Stimulated activated CD8-positive, alpha-beta memory T cell treated with anti-CD3 and anti-CD28 coated beads, Interleukin-12 subunit alpha, Interleukin-12 subunit beta, amount 100 ng/mL, for 4 hours (primary cell): Measurements from ENCODE around the gene SUFU.
A peak's percentile ranks its signal among the peaks of the same experiment; 100 is the strongest.
"Not testable (repeated sequence)": the region's sequence is repeated elsewhere in the genome, so short reads cannot be mapped to it uniquely, and the experiment has no call there.

Experiments used
- DNase-seq: peaks from one replicate; pipeline ENCODE4 v3.0.0-alpha.2; 2020; ENCODE audit warnings: low read depth

SUFU gene

DNA sequence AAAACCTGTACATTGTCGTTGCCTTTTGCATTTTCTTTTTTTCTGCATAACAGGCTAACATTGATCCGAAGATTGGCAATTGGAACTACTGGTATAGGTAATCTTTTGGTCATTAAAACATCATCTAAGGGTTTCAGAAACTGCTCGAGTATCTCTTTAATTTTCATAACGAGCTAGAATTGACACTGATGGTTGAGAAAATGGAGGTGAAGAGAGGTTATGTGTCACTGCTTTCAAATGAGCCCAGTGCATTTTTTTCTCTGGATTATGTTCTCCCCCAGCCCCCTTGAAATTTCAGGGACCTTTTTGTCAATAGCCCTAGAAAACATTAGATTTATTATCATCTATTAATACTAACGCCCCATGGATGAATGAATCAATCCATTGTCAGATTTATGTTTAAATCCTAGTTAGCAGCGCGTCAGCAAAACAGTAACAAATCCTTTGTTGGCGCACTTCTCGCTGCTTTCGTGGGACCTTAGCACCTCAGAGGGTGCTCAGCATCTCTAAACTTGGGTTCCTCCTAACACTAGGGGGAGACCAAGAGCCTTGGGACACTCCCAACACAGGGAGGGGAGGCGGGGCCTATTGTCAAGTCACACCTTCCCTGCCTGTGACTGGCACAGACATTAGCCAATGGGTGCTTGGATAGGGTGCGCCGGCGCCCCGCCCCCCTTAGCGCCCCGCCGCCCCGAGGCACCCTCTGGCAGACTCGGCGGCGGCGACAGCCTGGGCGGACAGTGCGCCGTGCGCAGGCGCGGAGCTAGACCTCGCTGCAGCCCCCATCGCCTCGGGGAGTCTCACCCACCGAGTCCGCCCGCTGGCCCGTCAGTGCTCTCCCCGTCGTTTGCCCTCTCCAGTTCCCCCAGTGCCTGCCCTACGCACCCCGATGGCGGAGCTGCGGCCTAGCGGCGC, at the start of gene SUFU:
Gene SUFU, plus strand, starts transcription at position 709 of the 915 bp plus-strand sequence. Its CDS starts 181 bp downstream, at position 890.
- peak; percentile 95 for DNase-seq

DNA sequence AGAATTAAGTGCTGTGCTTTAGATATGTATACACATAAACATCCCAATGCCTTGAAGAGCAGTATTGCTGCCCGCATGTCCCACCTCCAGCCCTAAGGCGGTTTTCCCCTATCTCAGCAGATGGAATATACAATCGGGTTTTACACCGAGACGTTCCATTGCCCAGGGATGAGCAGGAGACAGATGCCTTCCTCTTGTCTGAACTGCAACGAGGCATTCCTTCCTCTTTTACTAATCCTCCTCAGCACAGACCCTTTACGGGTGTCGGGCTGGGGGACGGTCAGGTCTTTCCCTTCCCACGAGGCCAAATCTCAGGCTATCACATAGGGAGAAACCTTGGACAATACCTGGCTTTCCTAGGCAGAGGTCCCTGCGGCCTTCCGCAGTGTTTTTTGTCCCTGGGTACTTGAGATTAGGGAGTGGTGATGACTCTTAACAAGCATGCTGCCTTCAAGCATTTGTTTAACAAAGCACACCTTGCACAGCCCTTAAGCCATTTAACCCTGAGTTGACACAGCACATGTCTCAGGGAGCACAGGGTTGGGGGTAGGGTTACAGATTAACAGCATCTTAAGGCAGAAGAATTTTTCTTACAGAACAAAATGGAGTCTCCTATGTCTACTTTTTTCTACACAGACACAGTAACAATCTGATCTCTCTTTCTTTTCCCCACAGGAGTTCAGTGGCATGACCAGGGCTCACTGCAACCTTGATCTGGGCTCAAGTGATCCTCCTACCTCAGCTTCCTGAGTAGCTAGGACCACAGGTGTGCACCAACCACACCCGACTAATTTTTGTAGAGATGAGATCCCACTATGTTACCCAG, 48.9 kb upstream of the SUFU start:
- not testable (repeated sequence) for DNase-seq

DNA sequence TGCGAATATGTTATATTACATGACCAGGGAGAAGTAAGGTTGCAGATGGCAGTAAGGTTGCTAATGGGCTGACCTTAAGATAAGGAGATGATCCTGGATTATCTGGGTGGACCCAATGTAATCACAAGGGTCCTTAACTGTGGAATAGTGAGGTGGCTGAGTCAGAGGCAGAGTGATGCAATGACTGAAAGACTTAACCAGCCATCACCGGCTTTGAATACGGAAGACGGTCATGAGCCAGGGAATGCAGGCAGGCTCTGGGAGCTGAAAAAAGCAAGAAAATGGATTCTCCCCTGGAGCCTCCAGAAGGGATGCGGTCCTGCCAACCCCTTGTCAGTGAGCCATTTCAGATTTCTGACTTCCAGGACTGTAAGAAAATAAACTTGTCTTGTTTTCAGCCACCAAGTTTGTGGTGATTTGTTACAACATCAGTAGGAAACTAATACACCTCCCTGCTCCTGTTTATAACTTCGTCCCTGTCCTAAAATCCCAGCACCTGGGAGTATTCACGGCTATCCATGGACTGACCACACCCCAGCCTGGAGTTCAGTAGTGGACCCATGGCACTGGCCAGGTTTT, 47.8 kb upstream of the SUFU start:
- no peak for DNase-seq

DNA sequence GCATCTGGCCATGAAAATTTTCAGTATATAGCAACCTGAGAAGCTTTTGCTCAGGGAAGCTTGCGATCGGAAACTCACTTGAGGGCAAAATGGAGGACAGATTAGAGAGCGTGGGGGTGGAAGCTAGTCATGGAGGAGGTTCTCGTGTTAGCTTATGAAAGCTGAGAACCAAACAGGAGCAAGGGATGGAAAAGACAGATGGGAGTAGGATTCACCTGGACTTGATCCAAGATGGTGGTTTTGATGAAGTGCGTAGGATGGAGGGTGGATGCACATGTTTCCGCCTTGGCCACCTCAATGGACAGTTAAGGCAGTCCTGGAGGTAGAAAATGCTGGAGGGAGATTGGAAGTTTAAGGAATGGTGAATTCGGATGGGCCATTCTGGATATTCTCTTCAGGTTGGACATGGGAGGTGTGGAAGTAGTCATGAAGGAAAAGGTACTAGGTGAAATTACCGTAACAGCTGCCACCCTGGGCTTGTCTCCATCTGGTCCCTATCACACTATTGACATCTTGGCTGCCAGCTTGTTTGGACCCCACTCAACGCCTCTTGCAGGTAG, 46.1 kb upstream of the SUFU start:
- no peak for DNase-seq

DNA sequence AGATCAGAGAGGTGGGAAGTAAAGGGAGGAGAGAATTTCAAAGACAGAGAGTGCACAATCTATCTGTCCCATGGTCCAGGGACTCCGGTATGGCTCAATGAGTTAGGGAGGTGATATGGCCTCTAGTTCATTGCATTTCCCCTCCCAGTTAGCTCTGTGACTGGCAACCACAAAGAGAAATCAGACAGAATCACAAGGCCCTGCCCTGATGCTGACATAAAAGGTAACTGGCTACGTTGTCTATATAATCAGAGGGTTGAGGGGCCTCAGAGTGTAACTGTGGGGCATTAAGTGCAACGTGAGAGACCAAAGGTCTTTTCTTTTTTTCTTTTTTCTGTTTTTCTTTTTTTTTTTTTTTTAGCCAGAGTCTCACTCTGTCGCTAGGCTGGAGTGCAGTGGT, 45.1 kb upstream of the SUFU start:
- no peak for DNase-seq

DNA sequence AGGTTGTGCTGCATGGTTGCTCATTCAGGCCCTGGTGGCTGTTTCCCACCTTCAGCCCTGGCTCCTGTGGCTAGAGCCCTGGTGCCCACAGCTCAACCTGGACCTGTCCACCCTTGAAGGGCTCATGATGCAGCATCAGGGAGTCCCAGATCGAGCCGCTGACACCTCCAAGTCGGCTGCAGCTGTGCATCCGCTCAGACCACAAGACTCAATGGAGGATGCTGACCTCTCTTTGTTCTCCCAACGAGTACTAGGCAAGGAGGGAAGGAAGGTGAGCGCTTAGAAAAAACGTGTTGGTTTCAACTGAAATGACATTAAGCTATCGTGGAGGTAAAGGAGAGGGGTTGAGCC, 43.0 kb upstream of the SUFU start:
- no peak for DNase-seq

DNA sequence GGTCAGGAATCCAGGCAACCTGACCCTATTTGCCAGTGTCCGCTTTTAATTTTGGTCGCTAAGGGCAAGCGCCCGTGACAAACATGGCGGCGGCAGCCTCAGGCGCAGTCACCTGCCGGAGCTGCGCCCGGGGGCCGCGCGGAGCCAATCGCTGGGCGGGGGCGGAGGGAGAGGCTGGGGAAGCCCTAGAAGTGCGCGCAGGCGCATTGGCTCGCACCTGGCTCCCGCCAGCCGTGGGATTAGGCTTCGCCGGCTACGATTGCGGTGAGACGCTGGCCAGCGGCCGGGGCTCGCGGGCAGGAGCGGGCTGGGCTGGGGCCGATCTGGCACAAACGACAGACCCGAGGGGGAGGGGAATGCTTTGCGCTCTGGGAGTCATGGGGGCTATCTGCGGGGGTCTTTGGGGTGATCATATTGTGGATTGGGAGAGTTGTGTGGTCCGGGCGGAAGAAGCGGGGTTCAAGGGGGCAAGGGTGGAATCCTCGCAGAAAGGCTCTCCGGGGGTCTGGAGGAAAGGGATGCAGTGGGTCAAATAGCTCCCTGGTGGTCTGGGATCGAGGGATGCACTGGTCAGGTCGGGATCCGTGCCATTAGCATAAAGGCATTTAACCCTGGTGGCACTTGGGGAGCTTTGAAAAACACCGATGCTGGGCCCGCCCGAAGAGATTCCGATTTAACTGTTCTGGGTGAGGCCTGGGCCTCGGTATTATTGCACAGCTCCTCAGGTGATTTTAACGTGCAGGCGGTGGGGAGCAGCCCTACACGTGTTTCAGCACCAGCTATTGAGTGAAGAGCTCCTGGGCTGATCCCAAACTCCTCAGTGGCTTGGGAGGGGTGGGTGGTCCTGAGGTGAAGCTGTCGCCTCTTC, 42.4 kb upstream of the SUFU start:
- peak; percentile 87 for DNase-seq

DNA sequence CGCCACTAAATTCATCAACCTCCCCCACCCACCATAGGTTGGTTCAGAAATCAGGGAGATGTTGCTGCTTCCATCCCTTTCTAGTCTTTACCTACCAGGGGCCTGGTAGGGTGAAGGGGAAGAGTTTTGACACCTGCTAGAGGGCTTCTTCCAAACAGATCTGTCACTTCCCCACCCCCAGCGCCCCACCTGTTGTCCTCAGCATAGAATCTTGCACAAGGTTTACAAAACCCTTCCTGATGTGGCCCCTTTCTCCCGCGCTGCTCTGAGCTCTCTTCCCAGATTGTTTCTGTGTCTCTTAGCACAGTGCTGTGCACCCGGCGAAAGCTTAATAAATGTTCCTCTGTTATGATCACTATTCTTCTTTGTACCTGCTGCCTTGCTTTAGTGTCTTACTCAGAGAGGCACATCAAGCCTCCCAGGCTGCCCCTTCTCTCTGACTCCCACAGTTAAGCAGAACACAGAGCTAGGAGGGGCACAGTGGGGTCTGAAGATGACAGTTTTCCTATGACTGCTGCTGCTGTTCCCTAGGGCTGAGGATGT, 41.2 kb upstream of the SUFU start:
- DNase-seq, result no peak

DNA sequence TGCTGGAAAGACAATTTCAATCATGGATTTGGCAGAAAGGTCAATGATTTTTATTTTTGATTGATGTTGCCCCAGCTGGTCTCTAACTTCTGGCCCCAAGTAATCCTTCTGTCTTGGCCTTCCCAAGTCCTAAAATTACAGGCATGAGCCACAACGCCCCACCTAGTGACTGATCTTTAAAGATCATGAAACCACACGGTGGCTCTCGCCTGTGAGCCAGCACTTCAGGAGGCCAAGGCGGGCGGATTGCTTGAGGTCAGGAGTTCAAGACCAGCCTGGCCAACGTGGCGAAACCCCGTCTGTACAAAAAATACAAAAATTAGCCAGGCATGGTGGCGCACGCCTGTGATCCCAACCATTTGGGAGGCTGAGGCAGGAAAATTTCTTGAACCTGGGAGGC, 39.8 kb upstream of the SUFU start:
- no peak for DNase-seq

DNA sequence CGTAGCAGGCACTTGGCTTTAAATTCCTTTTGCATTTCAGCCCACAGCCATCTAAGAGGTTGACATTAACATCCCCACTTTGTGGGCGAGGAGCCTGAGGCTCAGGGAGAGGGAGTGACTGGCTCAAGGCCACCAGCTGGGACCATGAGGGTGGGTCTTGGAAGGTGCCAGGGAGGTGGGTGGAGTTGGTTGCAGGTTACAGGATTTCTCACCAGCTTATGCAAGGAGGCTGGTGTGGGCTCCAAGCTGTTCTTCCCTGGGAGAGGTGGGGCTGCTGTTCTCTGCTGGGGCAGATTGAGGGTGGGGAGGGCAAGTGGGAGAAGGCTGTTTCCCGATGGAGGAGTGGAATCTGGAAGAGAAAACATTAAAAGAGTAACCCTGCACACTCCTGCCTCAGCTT, 38.3 kb upstream of the SUFU start:
- no peak for DNase-seq

DNA sequence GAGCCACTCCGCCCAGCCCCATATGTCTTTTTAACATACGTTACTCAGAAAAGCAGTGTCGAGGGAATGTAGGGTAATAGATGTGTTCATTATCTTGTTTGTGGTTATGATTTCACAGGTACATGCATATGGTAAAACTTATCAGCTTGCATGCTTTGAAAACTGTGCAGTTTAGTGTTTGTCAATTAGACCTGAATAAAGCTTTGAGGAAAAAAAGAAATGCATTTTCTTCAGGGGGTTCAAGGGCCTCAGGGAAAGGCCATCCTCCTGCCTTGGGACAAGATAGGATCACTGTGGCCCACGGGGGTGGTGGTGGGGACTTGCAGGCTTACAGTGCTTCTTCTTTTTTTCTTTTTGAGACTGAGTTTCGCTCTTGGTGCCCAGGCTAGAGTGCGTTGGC, 36.5 kb upstream of the SUFU start:
- DNase-seq, result no peak

DNA sequence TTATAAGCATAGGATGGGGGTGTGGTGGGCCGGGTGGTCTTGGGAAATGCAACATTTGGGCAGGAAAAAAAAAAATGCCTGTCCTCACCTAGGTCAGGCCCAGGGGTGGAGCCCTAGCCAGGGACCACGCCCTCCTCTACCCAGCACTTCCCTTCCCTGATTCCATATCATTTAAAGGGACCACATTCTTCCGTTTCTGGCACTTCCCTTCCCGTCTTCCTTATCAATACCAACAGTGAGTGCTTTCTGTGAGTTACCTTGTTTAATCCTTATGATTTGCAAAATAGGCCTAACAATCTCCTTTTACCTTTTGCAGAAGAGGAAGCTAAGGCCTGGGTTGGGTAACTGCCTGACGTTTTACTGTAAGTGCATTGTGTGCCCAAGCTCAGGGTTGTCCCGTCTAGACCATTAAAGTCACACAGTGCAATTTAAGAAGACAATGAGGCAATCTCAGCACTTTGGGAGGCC, 35.8 kb upstream of the SUFU start:
- no peak for DNase-seq

DNA sequence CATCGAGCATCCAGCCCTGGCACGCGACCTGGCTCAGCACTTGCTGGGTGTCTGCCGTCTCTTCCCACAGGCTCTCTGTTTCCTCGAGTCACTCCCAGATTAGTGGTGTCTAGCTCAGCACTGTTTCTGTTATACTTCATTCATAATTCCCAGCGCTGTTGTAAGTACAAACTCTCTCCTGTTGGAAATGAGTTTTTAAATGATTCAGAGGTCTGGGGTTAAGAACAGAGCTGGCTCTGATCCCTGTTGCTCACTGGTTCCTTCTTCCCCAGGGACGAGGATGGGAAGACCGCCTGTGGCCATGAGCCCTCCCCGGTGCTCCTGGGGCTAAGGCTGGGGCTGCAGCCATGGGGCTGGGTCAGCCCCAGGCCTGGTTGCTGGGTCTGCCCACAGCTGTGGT, 35.1 kb upstream of the SUFU start:
- no peak for DNase-seq

DNA sequence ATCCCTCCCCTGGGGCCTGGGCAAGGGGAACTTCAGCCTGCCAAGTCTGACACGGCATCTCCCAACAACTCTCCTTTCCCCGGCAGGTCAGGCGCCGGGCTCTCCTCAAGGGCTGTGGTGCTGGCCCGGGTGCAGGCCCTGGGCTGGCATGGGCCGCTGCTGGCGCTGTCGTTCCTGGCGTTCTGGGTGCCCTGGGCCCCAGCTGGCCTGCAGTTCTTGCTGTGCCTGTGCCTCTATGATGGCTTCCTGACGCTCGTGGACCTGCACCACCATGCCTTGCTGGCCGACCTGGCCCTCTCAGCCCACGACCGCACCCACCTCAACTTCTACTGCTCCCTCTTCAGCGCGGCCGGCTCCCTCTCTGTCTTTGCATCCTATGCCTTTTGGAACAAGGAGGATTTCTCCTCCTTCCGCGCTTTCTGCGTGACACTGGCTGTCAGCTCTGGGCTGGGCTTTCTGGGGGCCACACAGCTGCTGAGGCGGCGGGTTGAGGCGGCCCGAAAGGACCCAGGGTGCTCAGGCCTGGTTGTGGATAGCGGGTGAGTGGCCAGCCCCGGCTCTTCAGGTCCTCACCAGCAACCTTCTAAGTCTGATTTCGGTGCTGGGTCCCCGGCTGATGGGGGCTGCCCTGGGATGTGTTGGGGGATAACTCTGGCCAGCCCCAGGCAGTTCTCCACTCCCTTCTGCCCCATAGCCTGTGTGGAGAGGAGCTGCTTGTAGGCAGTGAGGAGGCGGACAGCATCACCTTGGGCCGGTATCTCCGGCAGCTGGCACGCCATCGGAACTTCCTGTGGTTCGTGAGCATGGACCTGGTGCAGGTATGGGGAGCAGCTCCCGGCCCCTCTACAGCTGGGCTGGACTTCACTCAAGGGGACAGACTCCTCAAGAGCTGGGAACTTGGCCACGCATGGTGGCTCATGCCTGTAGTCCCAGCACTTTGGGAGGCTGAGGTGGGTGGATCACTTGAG, 32.9 kb upstream of the SUFU start:
- DNase-seq, result no peak

DNA sequence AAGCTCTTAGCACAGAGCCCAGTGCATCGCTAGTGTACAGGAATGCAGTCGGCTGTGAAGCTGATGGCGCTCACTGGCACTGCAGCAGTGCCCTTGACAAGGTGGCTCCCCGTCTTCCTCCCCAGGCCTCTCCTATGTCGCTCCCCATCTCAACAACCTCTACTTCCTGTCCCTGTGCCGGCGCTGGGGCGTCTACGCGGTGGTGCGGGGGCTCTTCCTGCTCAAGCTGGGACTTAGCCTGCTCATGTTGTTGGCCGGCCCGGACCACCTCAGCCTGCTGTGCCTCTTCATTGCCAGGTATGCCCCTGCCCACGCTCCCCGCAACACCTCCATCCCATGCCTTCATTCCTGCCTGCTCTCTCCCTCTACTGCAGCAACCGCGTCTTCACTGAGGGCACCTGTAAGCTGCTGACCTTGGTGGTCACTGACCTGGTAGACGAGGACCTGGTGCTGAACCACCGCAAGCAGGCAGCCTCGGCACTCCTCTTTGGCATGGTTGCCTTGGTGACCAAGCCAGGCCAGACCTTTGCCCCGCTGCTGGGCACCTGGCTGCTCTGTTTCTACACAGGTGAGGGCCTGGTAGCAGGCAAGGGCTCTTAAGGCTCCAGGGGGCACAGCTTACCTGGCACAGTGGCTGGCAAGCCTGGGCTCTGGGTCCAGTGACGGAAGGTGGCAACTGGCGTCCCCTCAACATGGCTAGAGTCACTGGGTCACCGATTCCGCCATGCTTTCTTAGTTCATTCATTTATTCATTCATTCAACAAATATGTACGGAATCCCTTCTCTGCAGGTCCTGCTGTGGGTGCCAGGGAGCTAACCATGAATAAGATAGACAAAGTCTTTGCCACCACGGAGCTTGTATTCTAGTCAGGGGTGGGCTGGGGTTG, 30.1 kb upstream of the SUFU start:
- DNase-seq, result no peak

DNA sequence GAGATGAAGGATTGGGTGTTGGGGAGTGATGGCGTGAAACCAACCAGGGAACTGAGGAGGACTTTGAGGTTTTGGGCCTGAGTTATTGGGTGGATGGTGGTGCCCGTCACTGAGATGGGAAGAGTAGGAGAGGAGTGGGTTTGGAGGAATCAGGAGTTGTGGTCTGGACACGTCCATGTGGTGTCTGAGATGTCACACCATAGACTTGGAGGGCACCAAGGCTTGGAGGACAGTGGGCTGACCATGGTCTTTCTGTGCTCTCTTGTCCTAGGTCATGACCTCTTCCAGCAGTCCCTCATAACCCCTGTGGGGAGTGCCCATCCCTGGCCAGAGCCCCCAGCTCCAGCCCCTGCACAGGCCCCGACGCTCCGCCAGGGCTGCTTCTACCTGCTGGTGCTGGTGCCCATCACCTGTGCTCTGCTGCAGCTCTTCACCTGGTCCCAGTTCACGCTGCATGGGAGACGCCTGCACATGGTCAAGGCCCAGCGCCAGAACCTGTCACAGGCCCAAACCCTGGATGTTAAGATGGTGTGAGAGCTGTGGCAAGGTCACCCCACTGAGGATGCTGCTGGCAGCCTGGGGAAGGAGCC, 28.2 kb upstream of the SUFU start:
- DNase-seq, result no peak

DNA sequence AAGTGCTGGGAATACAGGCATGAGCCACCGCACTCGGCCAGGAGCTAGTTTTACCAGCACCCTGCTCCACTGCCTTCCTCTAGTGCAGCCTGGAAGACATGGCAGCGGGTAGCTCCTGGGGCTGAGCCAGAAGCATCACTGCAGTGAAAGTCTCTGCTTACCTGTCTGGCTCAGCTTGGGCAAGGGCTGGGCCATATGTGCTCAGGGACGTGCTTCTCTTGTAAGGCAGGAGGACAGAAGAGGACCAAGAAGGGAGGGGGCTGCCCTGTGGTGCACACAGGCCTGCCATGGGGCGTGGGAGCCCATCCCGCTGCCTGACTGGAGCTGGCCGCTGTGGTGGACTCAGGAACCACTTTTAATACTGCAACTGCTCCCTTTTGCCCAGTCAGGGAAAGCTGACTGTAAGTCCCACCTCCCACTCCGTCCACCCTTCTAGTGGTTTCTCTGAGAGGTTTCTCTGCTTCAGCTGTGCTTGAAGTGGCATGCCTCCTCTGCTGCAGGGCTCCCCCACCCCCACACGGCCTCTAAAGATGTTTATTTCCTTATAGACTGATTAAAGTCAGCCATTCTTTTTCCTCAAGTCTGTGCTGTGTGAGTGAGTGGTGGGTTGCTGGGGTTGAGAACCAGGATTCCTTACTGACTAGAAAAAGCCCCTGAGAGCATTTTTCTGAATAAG, 27.2 kb upstream of the SUFU start:
- no peak for DNase-seq

DNA sequence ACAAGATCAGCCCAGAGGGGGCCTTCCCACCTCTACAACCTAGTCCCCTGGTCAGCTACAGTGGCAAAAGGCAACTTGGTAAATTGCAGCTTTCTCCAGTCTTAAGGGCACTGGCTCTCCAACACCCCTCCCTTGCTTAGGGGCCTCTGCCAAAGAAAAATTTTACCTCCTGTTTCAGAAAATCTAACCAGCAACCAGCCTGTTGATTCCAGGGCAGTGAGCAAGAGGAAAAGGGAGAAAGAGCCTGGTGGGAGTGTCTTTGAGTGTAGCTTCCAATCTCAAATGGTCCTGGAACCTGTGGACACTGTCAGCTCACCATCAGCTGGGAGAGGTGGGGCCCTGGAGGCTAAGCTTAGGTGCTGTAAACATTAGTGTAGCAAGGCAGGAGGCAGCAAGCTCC, 24.1 kb upstream of the SUFU start:
- DNase-seq, result no peak
